Esophagus (tissue), 2 donors: ENCODE results near the gene BIRC3. TPM values are rescaled to one million over a fixed set of nuclear protein-coding genes. Genes with fewer than 3 reads are reported as not detected.

Experiments used
- H3K27ac ChIP-seq, 2 donors: one replicate each; pipeline ENCODE4 v1.5.1; 2013; ENCODE audit warnings: low read depth in 2 of 2, mild to moderate bottlenecking in 2 of 2, inconsistent platforms in 1 of 2, low read length in 1 of 2, moderate library complexity in 1 of 2
- H3K27me3 ChIP-seq, 2 donors: one replicate each; pipeline ENCODE4 v1.6.1; 2013; ENCODE audit warnings: low read length in 2 of 2, control low read depth in 1 of 2, mild to moderate bottlenecking in 1 of 2; ENCODE audit not compliant: insufficient read depth in 2 of 2, control insufficient read depth in 1 of 2
- H3K36me3 ChIP-seq, 2 donors: one replicate each; pipeline ENCODE4 v1.6.1; 2013; ENCODE audit warnings: low read length in 1 of 2; ENCODE audit not compliant: control insufficient read depth in 2 of 2, insufficient read depth in 2 of 2
- H3K4me1 ChIP-seq, 2 donors: one replicate each; pipeline ENCODE4 v1.6.1; 2013; ENCODE audit warnings: low read length in 1 of 2; ENCODE audit not compliant: control insufficient read depth in 2 of 2, insufficient read depth in 2 of 2
- H3K4me3 ChIP-seq, 2 donors: one replicate each; pipeline ENCODE4 v1.5.1; 2013; ENCODE audit warnings: low read length in 2 of 2, mild to moderate bottlenecking in 2 of 2, low read depth in 1 of 2, moderate library complexity in 1 of 2
- H3K9me3 ChIP-seq, 2 donors: one replicate each; pipeline ENCODE4 v1.6.1; 2013; ENCODE audit warnings: mild to moderate bottlenecking in 2 of 2, low read depth in 1 of 2, low read length in 1 of 2, moderate library complexity in 1 of 2; ENCODE audit not compliant: control insufficient read depth in 2 of 2, insufficient read depth in 1 of 2
- WGBS, 2 donors: extraction: QIAGEN DNeasy Blood & Tissue Kit; methylation state at CpG; one replicate each; pipeline ENCODE4 v1.1.7; 2013; 5-methylcytosine and 5-hydroxymethylcytosine counted together
- polyA plus RNA-seq, 2 donors: library from polyadenylated mRNA; stranded (reverse); fragments of 200-250 nt; gene quantifications; one replicate each; pipeline ENCODE4 v1.2.3, GENCODE V29; 2013
- donor health status: healthy with polysubstance abuse.
- donor health status: Bipolar disorder and iron deficiency.

Gene BIRC3
- polyA plus RNA-seq, 2 donors: 2.2 to 9.8 TPM

GRCh38 chr11:102307727-102308038, 9.6 kb upstream of the BIRC3 start:
- Histone ChIP-seq H3K4me1 (peaks cover 0 to 3% of the 10 kb centered on the region in 2 donors), H3K27ac (no peak overlapping the region)

GRCh38 chr11:102309621-102310541, 7.4 kb upstream of the BIRC3 start:
- WGBS, 2 donors: 89 to 91% methylated on average over 25 of the region's 25 CpGs
- no peak overlapping the region for H3K4me3 ChIP-seq
- H3K4me1 ChIP-seq: peaks cover 0 to 3% of the 10 kb centered on the region in 2 donors

More at GRCh38 chr11:102307727-102308038, 9.6 kb upstream of the BIRC3 start:
- Histone ChIP-seq H3K27me3 (no peaks in the 10 kb centered on the region), H3K4me3 (no peak overlapping the region), H3K9me3 (peaks cover 0 to under 1% of the 10 kb centered on the region in 2 donors), H3K36me3 (no peaks in the 10 kb centered on the region)

GRCh38 chr11:102312667-102313066, 4.6 kb upstream of the BIRC3 start:
- H3K36me3 ChIP-seq: no peaks in the 10 kb centered on the region
- H3K9me3 ChIP-seq: no peaks in the 10 kb centered on the region
- H3K27me3 ChIP-seq: no peaks in the 10 kb centered on the region
- no peak overlapping the region for H3K27ac ChIP-seq
- H3K4me1 ChIP-seq: no peaks in the 10 kb centered on the region
- 22 to 29% methylated on average over 2 of the region's 2 CpGs for WGBS, 2 donors
- peak overlapping the region in 1 of 2 donors; percentile 26 for H3K4me3 ChIP-seq

More at GRCh38 chr11:102309621-102310541, 7.4 kb upstream of the BIRC3 start:
- no peak overlapping the region for H3K27ac ChIP-seq
- no peaks in the 10 kb centered on the region for H3K36me3 ChIP-seq
- H3K27me3 ChIP-seq: no peaks in the 10 kb centered on the region
- no peaks in the 10 kb centered on the region for H3K9me3 ChIP-seq

DNA sequence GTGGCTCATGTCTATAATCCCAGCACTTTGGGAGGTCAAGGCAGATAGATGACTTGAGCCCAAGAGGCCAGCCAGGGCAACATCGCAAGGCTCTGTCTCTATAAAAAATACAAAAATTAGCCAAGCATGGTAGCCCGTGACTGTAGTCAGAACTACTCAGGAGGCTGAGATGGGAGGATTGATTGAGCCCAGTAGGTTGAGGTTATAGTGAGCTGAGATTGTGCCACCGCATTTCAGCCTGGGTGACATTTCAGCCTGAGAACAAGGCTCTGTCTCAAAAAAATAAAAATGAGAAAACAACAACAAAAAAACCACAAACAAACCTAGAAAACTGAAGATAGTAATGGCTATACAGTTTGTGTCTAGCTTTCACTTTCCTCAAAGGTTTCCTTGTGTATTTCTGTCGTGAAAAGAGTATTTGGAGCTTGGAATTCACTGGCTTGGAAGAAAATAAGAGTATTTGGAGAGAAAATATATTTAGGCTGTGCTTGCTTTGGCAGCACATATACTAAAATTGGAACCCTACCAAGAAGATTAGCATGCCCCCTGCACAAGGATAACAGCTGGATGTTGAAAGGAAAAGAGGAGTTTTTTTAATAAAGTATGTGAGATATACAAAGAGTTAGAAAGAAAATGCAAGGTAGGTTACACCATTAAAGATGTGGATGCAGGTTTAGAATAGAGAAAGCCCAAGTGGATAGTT, 3.9 kb upstream of the BIRC3 start:
- H3K27ac ChIP-seq: peak overlapping the region; percentile 72 to 74
- WGBS, 2 donors: 46% methylated on average over 4 of the region's 4 CpGs
- H3K4me1 ChIP-seq: no peaks in the 10 kb centered on the region
- H3K9me3 ChIP-seq: no peaks in the 10 kb centered on the region
- peak overlapping the region in 1 of 2 donors; percentile 26 for H3K4me3 ChIP-seq
- no peaks in the 10 kb centered on the region for H3K36me3 ChIP-seq
- H3K27me3 ChIP-seq: no peaks in the 10 kb centered on the region

- no peaks in the 10 kb centered on the region for H3K4me1 ChIP-seq
- H3K4me3 ChIP-seq: no peak overlapping the region
- H3K9me3 ChIP-seq: no peaks in the 10 kb centered on the region
- no peaks in the 10 kb centered on the region for H3K27me3 ChIP-seq
- WGBS, 2 donors: 52 to 62% methylated on average over 2 of the region's 2 CpGs
- no peaks in the 10 kb centered on the region for H3K36me3 ChIP-seq
- peak overlapping the region in 1 of 2 donors; percentile 17 for H3K27ac ChIP-seq
These were observed 2.5 kb upstream of the BIRC3 start for GRCh38 chr11:102314784-102315183.

- Histone ChIP-seq H3K27me3 (no peaks in the 10 kb centered on the region), H3K4me1 (peaks cover 0 to 3% of the 10 kb centered on the region in 2 donors), H3K36me3 (no peaks in the 10 kb centered on the region), H3K4me3 (no peak overlapping the region), H3K27ac (peak overlapping the region; percentile 9 to 60), H3K9me3 (no peaks in the 10 kb centered on the region)
- 42 to 44% methylated on average over 4 of the region's 4 CpGs for WGBS, 2 donors
These were observed 859 bp upstream of the BIRC3 start for GRCh38 chr11:102316346-102316904.

- H3K4me1 ChIP-seq: peaks cover 0 to 3% of the 10 kb centered on the region in 2 donors
- no peaks in the 10 kb centered on the region for H3K9me3 ChIP-seq
These were observed 452 bp downstream of the BIRC3 start for GRCh38 chr11:102317768-102318103.

DNA sequence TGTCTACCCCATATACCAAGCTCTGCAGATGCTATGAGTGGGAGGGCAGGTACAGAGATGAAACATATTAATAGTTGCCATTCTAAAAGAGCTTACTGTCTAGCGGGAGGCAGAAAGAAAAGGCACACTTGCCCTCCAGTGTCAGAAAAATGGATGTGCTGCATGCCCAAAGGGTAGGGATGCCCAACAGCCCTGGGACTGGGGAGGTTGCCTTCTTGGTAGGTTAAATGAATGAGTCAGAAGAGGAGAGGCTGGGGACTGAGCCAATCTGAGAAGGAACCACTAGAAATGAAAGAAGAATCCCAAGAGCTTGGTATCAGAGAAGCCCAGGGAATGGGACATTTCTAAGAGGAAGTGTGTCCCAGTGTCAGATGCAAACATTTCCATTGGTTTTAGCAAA, 1.2 kb downstream of the BIRC3 start:
- H3K9me3 ChIP-seq: no peaks in the 10 kb centered on the region
- WGBS, 2 donors: 72 to 73% methylated on average over 1 of the region's 1 CpG
- H3K27ac ChIP-seq: peak overlapping the region; percentile 44 to 54
- peak overlapping the region; percentile 27 to 61 for H3K4me3 ChIP-seq
- H3K27me3 ChIP-seq: no peaks in the 10 kb centered on the region
- peaks cover 0 to 3% of the 10 kb centered on the region in 2 donors for H3K4me1 ChIP-seq
- no peaks in the 10 kb centered on the region for H3K36me3 ChIP-seq

More at GRCh38 chr11:102317768-102318103, 452 bp downstream of the BIRC3 start:
- 18 to 26% methylated on average over 7 of the region's 7 CpGs for WGBS, 2 donors
- Histone ChIP-seq H3K27ac (peak overlapping the region; percentile 84 to 96), H3K36me3 (no peaks in the 10 kb centered on the region), H3K27me3 (no peaks in the 10 kb centered on the region), H3K4me3 (peak overlapping the region; percentile 61 to 68)

GRCh38 chr11:102319544-102319943, 2.3 kb downstream of the BIRC3 start:
- Histone ChIP-seq H3K4me1 (peaks cover 0 to 3% of the 10 kb centered on the region in 2 donors), H3K27me3 (no peaks in the 10 kb centered on the region), H3K9me3 (no peaks in the 10 kb centered on the region), H3K36me3 (no peaks in the 10 kb centered on the region), H3K4me3 (no peak overlapping the region), H3K27ac (peak overlapping the region in 1 of 2 donors; percentile 55)
- WGBS, 2 donors: 80 to 85% methylated on average over 2 of the region's 2 CpGs
